Left forelimb (tissue), 1 donor: ENCODE results near the gene BRPF3.
A peak's percentile ranks its signal among the peaks of the same experiment; 100 is the strongest.
"Not testable (repeated sequence)": the region's sequence is repeated elsewhere in the genome, so short reads cannot be mapped to it uniquely, and the experiment has no call there.

Experiments used
- DNase-seq: peaks from one replicate; pipeline ENCODE4 v3.0.0-alpha.2; 2018; ENCODE audit warnings: low spot score

Gene BRPF3

GRCh38 chr6:36200154-36200891 is 3.8 kb downstream of the BRPF3 start:
- DNase-seq, result no peak

GRCh38 chr6:36200998-36201596 is 4.6 kb downstream of the BRPF3 start:
- no peak for DNase-seq

- no peak for DNase-seq
Observed at GRCh38 chr6:36201612-36202011, 5.1 kb downstream of the BRPF3 start.

- no peak for DNase-seq
Observed at GRCh38 chr6:36202101-36202500, 5.6 kb downstream of the BRPF3 start.

- no peak for DNase-seq
Observed at GRCh38 chr6:36204068-36204753, 7.7 kb downstream of the BRPF3 start.

GRCh38 chr6:36207155-36207554 is 10.6 kb downstream of the BRPF3 start:
- DNase-seq, result no peak

- no peak for DNase-seq
Observed at GRCh38 chr6:36209606-36210005, 13.1 kb downstream of the BRPF3 start.

GRCh38 chr6:36210182-36210581 is 13.6 kb downstream of the BRPF3 start:
- DNase-seq, result no peak

GRCh38 chr6:36210886-36211595 is 14.5 kb downstream of the BRPF3 start:
- no peak for DNase-seq

GRCh38 chr6:36216559-36216958 is 20.0 kb downstream of the BRPF3 start:
- no peak for DNase-seq

- DNase-seq, result no peak
Observed at GRCh38 chr6:36217188-36217587, 20.6 kb downstream of the BRPF3 start.

GRCh38 chr6:36217946-36218345 is 21.4 kb downstream of the BRPF3 start:
- no peak for DNase-seq

GRCh38 chr6:36218516-36218915 is 22.0 kb downstream of the BRPF3 start:
- DNase-seq, result not testable (repeated sequence)

GRCh38 chr6:36219081-36219480 is 22.5 kb downstream of the BRPF3 start:
- DNase-seq, result no peak

GRCh38 chr6:36220226-36220625 is 23.7 kb downstream of the BRPF3 start:
- DNase-seq, result no peak

- DNase-seq, result no peak
Observed at GRCh38 chr6:36221674-36222073, 25.1 kb downstream of the BRPF3 start.

- DNase-seq, result no peak
Observed at GRCh38 chr6:36222924-36223323, 26.4 kb downstream of the BRPF3 start.

GRCh38 chr6:36223706-36224105 is 27.2 kb downstream of the BRPF3 start:
- DNase-seq, result no peak

- peak; percentile 26 for DNase-seq
Observed at GRCh38 chr6:36224918-36225461, 28.4 kb downstream of the BRPF3 start.

GRCh38 chr6:36226438-36227047 is 30.0 kb downstream of the BRPF3 start:
- DNase-seq, result no peak

GRCh38 chr6:36227379-36228228 is 31.1 kb downstream of the BRPF3 start:
- peak; percentile 23 for DNase-seq
